ENCODE data around the gene SEMA3D.

SEMA3D gene

GRCh38 chr7:85184599-85185423 is 2.0 kb downstream of the SEMA3D start:
- FAIRE-seq (no peak), DNase-seq (ENCODE audit: insufficient read length, low spot score) (no peak)

GRCh38 chr7:85183296-85183695 is 3.6 kb downstream of the SEMA3D start:
- DNase-seq (ENCODE audit: insufficient read length, low spot score) (no peak), FAIRE-seq (no peak)

DNA sequence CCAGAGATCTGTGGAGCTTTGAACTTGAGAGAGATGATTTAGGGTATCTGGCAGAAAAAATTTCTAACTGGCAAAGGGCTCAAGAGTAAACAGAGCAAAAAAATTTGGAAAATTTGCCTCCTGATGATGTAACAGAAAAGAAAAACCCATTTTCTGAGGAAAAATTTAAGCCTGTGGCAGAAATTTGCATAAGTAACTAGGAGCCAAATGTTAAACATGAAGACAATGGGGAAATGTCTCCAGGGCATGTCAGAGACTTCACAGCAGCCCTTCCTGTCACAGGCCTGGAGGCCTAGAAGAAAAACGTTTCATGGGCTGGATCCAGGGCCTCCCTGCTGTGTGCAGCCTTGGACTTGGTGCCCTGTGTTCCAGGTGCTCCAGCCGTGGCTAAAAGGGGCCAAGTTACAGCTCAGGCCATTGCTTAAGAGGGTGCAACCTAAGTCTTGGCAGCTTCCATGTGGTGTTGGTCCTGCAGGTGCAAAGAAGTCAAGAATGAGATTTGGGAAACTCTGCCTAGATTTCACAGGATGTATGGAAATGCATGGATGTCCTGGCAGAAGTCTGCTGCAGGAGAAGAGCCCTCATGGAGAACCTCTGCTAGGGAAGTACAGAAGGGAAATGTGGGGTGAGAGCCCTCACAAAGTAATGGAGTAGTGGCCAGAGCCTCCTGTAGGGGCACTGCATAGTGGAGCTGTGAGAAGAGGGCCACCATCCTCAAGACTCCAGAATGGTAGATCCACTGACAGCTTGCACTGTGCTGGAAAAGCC is 8.1 kb downstream of the SEMA3D start:
- DNase-seq (ENCODE audit: insufficient read length, low spot score) (no peak), FAIRE-seq (no peak)

DNA sequence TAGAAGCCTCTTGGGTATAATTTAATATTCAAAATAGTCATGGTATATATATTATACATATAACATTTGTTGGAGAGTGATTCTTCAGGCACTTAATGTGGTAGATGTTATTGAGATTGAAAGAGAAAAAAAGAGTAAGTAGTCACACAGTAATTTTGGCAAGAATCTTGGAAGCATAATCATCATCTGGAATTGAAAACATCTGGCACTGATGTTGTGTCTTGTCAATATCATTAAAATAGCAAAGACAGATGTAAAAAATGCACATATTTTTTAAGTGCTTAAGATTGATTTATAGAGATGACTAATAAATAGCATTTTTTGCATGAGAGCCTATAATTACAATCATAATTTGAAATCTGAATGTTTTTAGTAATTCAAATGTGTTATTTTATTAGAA is 9.5 kb downstream of the SEMA3D start:
- FAIRE-seq: no peak
- DNase-seq (ENCODE audit: insufficient read length, low spot score): no peak

DNA sequence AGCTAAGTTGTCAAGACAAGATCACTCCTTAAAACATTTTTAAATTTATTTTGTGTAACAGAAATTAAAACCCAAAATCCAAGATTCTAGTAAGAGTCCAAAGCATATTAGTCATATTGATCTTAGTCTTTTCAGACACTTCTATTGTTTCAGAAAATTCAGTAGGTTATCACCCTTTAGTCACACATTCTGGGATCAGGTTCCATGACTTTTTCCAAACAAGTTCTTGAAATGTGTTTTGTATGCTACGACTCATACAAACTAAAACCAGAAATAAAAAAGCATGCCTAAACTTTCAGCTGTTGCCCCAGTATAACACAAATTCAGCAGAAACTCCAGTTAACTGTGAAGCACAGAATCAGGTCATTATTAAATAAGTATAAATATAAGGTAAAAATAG is 10.7 kb downstream of the SEMA3D start:
- DNase-seq (ENCODE audit: insufficient read length, low spot score) (no peak), FAIRE-seq (no peak)

GRCh38 chr7:85175217-85175616 is 11.6 kb downstream of the SEMA3D start:
- no peak for DNase-seq (ENCODE audit: insufficient read length, low spot score)
- no peak for FAIRE-seq

DNA sequence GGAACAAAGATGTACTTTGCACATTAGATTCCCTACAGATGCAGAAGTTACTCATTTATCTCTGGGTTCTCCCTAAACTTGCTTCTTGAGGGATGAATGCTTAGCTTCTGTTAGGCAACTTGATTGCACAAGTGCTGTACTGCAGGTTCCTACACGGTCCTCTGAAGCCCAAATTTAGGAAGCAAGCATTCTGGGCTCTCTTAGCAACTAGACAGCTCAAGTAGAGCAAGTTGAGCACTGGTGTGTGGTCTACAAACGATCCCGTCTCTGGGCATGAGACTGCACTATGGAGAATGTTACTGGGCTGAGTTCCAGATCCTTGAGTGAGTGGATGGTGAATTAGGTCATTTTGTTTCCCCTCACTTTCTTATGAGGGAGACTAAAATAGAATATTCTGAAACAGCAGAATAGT is 14.3 kb downstream of the SEMA3D start:
- DNase-seq (ENCODE audit: insufficient read length, low spot score) (no peak), FAIRE-seq (no peak)

- FAIRE-seq (no peak), DNase-seq (ENCODE audit: insufficient read length, low spot score) (no peak)
Observed at GRCh38 chr7:85167636-85168035, 19.2 kb downstream of the SEMA3D start.

GRCh38 chr7:85165263-85165662 is 21.6 kb downstream of the SEMA3D start:
- FAIRE-seq (no peak), DNase-seq (ENCODE audit: insufficient read length, low spot score) (no peak)

DNA sequence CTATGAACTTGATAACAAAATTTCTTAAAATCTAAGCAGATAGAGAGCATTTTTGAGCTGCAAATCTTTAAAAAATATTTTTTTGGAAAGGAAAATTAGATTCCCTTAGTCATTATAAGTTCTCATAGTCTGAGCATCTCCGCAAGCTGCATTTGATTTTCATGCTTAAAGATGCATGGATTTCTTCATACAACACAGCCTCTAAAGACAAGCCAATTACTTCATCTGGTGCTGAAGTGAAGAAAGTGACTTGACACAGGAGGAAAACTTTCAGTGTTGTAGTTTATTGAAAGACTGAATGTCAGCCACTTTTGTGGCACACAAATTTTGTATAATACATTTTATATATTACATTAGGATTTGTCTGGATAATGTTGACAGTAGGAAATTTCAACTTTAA is 22.5 kb downstream of the SEMA3D start:
- FAIRE-seq: no peak
- DNase-seq (ENCODE audit: insufficient read length, low spot score): no peak

DNA sequence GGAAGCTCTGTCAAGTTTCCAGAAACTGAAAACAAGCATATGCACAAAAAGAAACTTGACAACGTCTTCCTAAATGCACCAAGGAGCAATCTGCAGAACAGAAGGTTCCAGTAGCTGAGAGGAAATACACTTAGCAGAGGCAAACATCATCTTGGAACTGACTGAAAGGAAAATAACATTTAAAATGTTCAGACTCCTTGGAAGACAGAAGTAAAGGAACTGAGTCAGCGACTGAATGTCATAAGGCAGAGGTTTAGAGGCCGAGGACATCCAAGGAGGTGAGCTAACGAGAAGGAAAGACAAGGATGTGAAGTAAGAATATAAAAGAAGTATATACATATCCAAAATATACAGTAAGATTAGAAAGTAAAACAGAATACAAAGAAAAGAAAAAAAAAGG is 24.1 kb downstream of the SEMA3D start:
- DNase-seq (ENCODE audit: insufficient read length, low spot score) (no peak), FAIRE-seq (no peak)

DNA sequence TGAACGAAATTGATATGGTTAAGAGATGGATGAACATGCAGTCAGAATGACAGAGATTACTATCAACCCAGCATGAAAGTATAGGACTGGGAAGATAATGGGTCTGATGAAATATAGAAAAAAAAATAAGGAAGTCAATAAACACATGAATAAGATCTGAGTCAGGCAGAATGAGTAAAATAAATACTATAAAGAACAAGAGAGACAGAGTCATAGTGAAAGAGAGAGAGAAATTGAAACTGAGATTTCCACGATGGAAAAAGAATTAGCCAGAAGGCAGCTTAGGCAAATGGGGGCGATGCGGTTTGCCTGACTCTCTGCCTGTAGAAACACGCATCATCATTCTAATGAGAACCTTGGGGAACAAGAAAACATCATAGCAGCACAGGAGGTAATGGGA is 26.6 kb downstream of the SEMA3D start:
- DNase-seq (ENCODE audit: insufficient read length, low spot score): no peak
- no peak for FAIRE-seq

DNA sequence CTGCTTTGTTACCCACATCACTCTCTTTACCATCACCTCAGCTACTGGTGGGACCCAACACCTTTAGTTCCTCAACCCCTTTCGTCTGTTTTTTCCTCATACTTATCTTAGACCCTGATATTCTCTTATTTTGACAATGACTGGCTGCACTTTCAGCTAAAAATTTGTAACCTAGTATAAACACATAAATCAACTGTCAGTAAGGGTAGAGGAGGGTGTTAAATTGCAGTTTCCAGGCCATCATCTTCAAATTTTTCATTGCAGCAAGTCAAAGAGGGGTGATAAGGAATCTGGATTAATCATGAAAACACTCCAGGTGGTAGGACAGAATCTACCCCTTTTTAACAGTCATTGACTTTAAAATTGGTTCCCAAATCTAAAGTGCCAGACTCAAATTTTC is 27.9 kb downstream of the SEMA3D start:
- DNase-seq (ENCODE audit: insufficient read length, low spot score) (no peak), FAIRE-seq (no peak)

- DNase-seq (ENCODE audit: insufficient read length, low spot score): no peak
- no peak for FAIRE-seq
Observed at GRCh38 chr7:85156661-85157208, 30.1 kb downstream of the SEMA3D start.

GRCh38 chr7:85154282-85154937 is 32.4 kb downstream of the SEMA3D start:
- DNase-seq (ENCODE audit: insufficient read length, low spot score) (no peak), FAIRE-seq (no peak)

DNA sequence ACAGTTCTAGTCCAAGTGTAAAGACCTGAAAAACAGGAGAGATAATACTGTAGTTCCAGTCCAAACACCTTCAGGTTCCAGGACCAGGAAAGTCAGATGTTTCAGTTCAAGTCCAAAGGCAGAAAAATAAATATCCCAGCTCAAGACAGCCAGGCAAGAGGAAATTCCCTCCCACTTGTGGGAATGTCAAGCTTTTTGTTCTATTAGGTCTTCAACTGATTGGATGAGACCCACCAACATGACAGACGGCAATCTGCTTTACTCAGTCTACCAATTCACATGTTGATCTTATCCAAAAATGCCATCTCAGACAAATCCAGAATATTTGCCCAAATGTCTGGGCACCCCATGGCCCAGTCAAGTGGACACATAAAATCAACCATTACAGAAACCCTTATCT is 33.1 kb downstream of the SEMA3D start:
- FAIRE-seq: no peak
- DNase-seq (ENCODE audit: insufficient read length, low spot score): no peak

- FAIRE-seq: no peak
Observed at GRCh38 chr7:85150624-85151023, 36.2 kb downstream of the SEMA3D start.

DNA sequence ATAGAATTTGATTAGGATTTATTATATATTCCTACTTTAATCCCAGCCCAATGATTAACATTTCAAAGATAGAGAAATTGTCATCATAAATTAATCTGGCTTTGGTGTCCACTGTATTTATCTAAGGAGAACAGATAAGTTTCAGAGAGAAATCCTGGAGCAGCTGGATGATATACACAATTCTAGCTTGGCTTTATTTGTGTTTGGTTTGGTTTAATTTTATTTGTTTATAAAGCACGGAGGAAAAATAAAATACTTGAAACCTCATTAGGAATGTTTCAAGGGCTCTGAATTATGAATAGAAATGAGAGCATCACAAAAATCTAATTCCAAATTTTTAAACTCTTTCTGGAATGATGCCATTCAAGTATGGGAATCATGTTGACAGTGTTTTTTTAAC is 42.1 kb downstream of the SEMA3D start:
- DNase-seq (ENCODE audit: insufficient read length, low spot score) (no peak), FAIRE-seq (no peak)

More at GRCh38 chr7:85150624-85151023, 36.2 kb downstream of the SEMA3D start:
- no peak for DNase-seq (ENCODE audit: insufficient read length, low spot score)

GRCh38 chr7:85135977-85136376 is 50.9 kb downstream of the SEMA3D start:
- FAIRE-seq: peak; percentile 23
- peak; percentile 31 for DNase-seq (ENCODE audit: insufficient read length, low spot score)

DNA sequence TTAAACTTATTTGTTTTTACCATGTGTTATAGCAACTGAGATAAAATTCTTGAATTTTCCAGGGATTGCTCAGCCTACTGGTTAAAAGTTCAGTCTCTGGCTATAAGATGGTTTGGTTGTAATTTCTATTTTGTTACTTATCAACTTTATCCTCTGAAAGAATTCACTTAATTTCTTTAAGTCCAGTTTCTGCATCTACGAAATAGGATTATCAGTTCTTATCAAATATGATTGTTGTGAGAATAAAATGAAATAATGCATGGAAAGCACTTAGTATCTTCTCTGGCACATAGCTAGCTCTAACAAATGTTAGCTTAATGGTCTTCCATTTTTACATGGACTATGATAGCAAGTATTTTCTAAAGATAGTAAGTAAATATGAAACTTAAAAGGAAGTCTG is 53.3 kb downstream of the SEMA3D start:
- FAIRE-seq (no peak), DNase-seq (ENCODE audit: insufficient read length, low spot score) (no peak)

GRCh38 chr7:85133006-85133405 is 53.9 kb downstream of the SEMA3D start:
- no peak for FAIRE-seq
- no peak for DNase-seq (ENCODE audit: insufficient read length, low spot score)
